Ascending aorta (tissue), 2 donors: ENCODE measurements around the gene CKAP5. TPM values are rescaled to one million over a fixed set of nuclear protein-coding genes. Genes with fewer than 3 reads are reported as not detected.

Experiments
- DNase-seq, 2 donors: peaks; one replicate each; pipeline ENCODE4 v3.0.0-alpha.2; 2019; ENCODE audit warnings: low spot score in 2 of 2
- H3K27ac ChIP-seq, 2 donors: fragments of 200-600 bp; sonication (generic); one replicate each; pipeline ENCODE4 v1.5.1; 2016 to 2017; ENCODE audit warnings: mild to moderate bottlenecking in 1 of 2
- H3K27me3 ChIP-seq: fragments of 200-600 bp; sonication (generic); one replicate; pipeline ENCODE4 v1.5.1; 2017
- H3K36me3 ChIP-seq, 2 donors: fragments of 200-600 bp; sonication (generic); one replicate each; pipeline ENCODE4 v1.5.1; 2016
- H3K4me1 ChIP-seq, 2 donors: fragments of 200-600 bp; sonication (generic); one replicate each; pipeline ENCODE4 v1.5.1; 2016 to 2017; ENCODE audit warnings: mild to moderate bottlenecking in 1 of 2
- H3K4me3 ChIP-seq, 2 donors: fragments of 200-600 bp; sonication (generic); one replicate each; pipeline ENCODE4 v1.5.1; 2016 to 2017; ENCODE audit warnings: mild to moderate bottlenecking in 1 of 2
- H3K9me3 ChIP-seq, 2 donors: fragments of 200-600 bp; sonication (generic); one replicate each; pipeline ENCODE4 v1.5.1; 2016
- intact Hi-C: fragments of 100-400 bp; cut with DNase I; formaldehyde crosslinking; loops from one replicate; pipeline ENCODE4 v1.15.1; 2023
- total RNA-seq: library from RNA; depleted of rRNA; stranded (reverse); fragments of >200 nt; gene quantifications from one replicate; pipeline ENCODE4 v1.1.0, GENCODE V29; 2016
- TF ChIP-seq, protein P1 (sequence below), 3 experiments: fragments of 200-600 bp in 2 of 3; fragments of 450-650 bp in 1 of 3; sonication (generic) in 2 of 3; IDR thresholded peaks; one replicate each; pipeline ENCODE4 v1.5.1; 2016 to 2019; ENCODE audit warnings: antibody characterized with exemption in 3 of 3, mild to moderate bottlenecking in 1 of 3, moderate library complexity in 1 of 3

CKAP5 gene
- total RNA-seq, 1 donor from 2014 or later = 13.5 TPM

DNA sequence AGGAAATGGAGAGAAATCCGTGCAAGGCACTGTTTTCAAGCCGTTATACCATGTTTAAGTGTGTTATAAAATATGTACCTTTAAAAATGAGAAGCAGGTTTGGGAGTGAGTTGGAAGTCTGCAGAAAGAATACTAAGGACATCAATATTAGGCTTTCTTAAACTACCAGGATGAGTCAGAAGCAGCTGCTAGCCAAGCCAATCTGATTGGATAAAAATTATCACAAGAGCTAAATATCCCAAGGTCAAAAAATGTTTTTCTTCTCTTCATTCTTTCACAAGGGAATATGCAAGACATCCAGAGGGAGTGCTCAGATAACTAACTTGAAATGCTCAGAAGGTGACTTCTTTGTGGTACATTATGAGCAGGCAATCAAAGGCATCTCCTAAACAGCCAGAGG lies 19.3 kb upstream of the CKAP5 start:
- H3K27ac ChIP-seq = no peak overlapping the region
- no peaks in the 10 kb centered on the region for H3K4me1 ChIP-seq
- H3K36me3 ChIP-seq = peaks cover 0 to 2% of the 10 kb centered on the region in 2 donors
- TF ChIP-seq, protein P1, sequence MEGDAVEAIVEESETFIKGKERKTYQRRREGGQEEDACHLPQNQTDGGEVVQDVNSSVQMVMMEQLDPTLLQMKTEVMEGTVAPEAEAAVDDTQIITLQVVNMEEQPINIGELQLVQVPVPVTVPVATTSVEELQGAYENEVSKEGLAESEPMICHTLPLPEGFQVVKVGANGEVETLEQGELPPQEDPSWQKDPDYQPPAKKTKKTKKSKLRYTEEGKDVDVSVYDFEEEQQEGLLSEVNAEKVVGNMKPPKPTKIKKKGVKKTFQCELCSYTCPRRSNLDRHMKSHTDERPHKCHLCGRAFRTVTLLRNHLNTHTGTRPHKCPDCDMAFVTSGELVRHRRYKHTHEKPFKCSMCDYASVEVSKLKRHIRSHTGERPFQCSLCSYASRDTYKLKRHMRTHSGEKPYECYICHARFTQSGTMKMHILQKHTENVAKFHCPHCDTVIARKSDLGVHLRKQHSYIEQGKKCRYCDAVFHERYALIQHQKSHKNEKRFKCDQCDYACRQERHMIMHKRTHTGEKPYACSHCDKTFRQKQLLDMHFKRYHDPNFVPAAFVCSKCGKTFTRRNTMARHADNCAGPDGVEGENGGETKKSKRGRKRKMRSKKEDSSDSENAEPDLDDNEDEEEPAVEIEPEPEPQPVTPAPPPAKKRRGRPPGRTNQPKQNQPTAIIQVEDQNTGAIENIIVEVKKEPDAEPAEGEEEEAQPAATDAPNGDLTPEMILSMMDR (IDR thresholded peaks at IDR 0.05) = no peak
- no peaks in the 10 kb centered on the region for H3K27me3 ChIP-seq
- intact Hi-C loops = no loop called here
- DNase-seq = no peak
- no peaks in the 10 kb centered on the region for H3K9me3 ChIP-seq
- no peak overlapping the region for H3K4me3 ChIP-seq

- Histone ChIP-seq H3K4me3 (no peak overlapping the region), H3K9me3 (no peaks in the 10 kb centered on the region), H3K27ac (no peak overlapping the region), H3K36me3 (no peaks in the 10 kb centered on the region), H3K27me3 (no peaks in the 10 kb centered on the region), H3K4me1 (no peaks in the 10 kb centered on the region)
- DNase-seq = no peak
- intact Hi-C loops = no loop called here
- TF ChIP-seq, protein P1 (IDR thresholded peaks at IDR 0.05) = no peak
These were observed 14.1 kb upstream of the CKAP5 start for GRCh38 chr11:46860218-46860617.

DNA sequence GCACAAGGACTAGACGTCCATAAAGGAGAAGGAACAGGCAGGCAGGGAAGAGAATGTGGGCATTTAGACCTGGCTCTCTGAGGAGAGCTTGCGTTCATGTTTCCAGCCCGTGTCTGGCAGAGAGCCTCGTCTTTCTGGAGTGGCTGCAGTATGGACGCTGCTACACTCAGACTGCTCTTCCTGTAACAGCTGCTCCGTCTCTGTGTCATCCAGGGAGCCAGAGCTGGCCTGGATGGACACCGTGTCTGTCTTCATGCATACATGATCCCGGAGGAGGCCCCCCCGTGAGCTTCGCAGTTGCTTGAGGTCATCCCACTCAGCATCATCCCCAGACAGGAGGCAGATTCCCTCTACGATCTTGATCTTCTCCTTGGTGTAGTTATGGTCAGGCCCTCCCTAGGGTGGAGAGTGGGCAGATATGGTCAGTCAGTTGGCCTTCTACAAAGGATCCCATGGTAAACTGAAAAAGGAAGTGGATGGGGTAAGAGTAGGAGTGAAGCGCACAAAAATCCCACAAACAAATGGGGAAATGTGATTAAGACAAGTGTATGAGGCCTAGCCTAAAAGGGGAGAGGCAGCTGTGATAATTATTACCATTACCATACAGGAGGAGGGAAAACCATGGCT lies 13.0 kb upstream of the CKAP5 start:
- no peak overlapping the region for H3K4me3 ChIP-seq
- H3K4me1 ChIP-seq = no peaks in the 10 kb centered on the region
- intact Hi-C loops = no loop called here
- H3K27ac ChIP-seq = no peak overlapping the region
- no peaks in the 10 kb centered on the region for H3K27me3 ChIP-seq
- no peaks in the 10 kb centered on the region for H3K36me3 ChIP-seq
- TF ChIP-seq, protein P1 (IDR thresholded peaks at IDR 0.05) = no peak
- H3K9me3 ChIP-seq = no peaks in the 10 kb centered on the region
- DNase-seq = no peak

- DNase-seq = no peak
- intact Hi-C loops = no loop called here
- Histone ChIP-seq H3K36me3 (no peaks in the 10 kb centered on the region), H3K4me3 (no peak overlapping the region), H3K9me3 (no peaks in the 10 kb centered on the region), H3K27ac (no peak overlapping the region), H3K27me3 (no peaks in the 10 kb centered on the region), H3K4me1 (no peaks in the 10 kb centered on the region)
- TF ChIP-seq, protein P1 (IDR thresholded peaks at IDR 0.05) = no peak
These were observed 11.6 kb upstream of the CKAP5 start for GRCh38 chr11:46857666-46858065.

DNA sequence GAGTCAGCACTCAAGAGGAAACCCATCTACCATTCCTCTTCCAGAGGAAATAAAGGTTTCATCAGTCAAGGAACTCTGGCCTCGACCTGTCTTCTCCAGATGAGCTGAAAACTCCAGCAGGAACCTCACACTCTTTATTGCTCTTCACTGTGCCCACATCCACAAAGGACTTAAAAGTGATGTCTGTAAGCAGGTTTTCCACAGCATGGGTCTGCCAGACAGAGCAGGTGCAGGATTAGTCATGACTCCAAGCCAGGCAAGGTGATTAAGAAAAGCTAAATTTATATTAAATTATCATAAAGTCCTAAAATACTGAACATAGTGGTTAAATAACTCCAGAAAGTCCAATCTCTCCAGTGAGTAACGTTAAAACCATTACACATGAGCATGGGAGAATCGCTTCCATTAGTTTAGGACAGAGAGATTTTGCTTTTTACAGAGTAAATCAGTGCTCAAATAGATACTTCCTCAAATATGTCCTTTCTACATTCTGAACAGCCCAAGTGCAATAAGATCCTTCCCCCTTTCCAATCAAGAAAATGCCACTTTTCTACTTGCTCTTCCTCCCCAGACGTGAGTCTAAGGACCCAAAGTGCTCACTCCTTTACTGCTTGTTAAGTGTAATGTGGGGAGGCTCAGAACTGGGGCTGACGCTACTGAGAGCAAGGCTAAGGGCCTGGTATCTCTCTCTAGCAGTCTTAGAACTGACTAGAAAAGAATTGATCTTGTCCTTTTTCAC lies 10.7 kb upstream of the CKAP5 start:
- no peak for DNase-seq
- H3K4me3 ChIP-seq = no peak overlapping the region
- H3K36me3 ChIP-seq = no peaks in the 10 kb centered on the region
- no peak overlapping the region for H3K27ac ChIP-seq
- TF ChIP-seq, protein P1 (IDR thresholded peaks at IDR 0.05) = no peak
- intact Hi-C loops = no loop called here
- H3K27me3 ChIP-seq = no peaks in the 10 kb centered on the region
- H3K4me1 ChIP-seq = no peaks in the 10 kb centered on the region
- no peaks in the 10 kb centered on the region for H3K9me3 ChIP-seq
